Measurements from ENCODE around the gene HIVEP3.

GRCh38 chr1:41566274-41566885 is 352.3 kb downstream of the HIVEP3 start:
- TF ChIP-seq POLR2A (IDR thresholded peaks at IDR 0.05; ENCODE audit: low read length): no peak
- no peak for TF ChIP-seq GATA1 (IDR thresholded peaks at IDR 0.05; ENCODE audit: low read depth, low read length)

Data from erythroblast (primary cell).